ENCODE measurements around the gene ARHGAP4. TPM values are rescaled to one million over a fixed set of nuclear protein-coding genes. Genes with fewer than 3 reads are reported as not detected.

ARHGAP4 gene
- total and polyA plus RNA-seq, 4 experiments from 2014 or later: 65.4 to 330 (median 222) TPM

DNA sequence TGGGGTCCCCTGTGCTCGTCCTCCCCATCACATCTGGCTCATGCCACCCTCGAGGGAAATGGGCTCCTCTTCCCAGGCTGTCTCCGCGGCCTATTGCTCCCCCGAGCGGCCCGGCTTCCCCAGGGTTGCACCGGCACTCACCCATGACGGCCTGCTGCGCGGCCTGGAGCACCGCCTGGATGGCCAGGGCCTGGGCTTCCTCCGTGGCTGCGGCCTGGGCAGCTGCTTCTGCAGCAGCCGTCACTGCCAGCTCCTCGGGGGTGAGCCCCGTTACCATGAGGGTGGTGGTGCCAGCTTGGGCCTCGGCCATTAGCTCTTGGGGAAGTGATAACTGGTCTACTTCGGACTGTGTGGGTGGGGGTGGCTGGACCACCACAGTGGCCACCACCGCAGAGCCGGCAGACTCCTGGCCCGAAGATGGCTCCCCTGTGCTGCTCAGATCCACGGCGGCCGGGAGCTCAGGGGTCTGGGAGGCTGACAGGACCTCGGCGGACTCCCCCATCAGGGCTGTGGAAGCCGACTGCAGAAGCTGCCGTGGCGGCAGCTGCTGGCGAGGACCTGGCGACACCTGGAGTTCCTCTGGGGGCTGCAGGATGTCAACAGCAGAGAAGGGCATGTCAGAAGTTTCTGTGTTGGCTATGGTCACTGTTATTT, 26.4 kb upstream of the ARHGAP4 start:
- Mint-ChIP-seq H3K36me3 (peaks cover 39 to 44% of the 10 kb centered on the region in 2 donors), H3K9me3 (peaks cover 0 to 8% (median 0%) of the 10 kb centered on the region in 8 donors), H3K27me3 (no peaks in the 10 kb centered on the region), H3K4me3 (no peak overlapping the region), H3K27ac (peak overlapping the region in 1 of 7 donors; percentile 35), H3K4me1 (peaks cover under 1 to 8% (median 3%) of the 10 kb centered on the region in 4 donors)
- ChIA-PET POLR2A (ENCODE audit: partially characterized antibody) (interaction anchor here (1.2 to 21.2 kb wide), 2 partner anchors 14 to 25 kb away, joined by 4 to 447 read pairs; partner anchors contain the start of genes ARHGAP4 and NAA10), CTCF (ENCODE audit: partially characterized antibody) (interaction anchor here (0.9 to 4.7 kb wide), 6 partner anchors 15 to 343 kb away, joined by 3 to 19 read pairs (median 4); partner anchors contain the start of gene PLXNB3)
- intact Hi-C loops (cut with micrococcal nuclease): loop anchor here (1.0 to 5.0 kb wide), 2 partner anchors 188 to 265 kb away; partner anchors contain the start of genes PLXNB3 and SLC6A8
- Histone ChIP-seq H3K27ac (ENCODE audit: low read depth, low read length) (no peak overlapping the region), H3K4me3 (ENCODE audit: low read length in 2 of 2) (no peak overlapping the region), H3K4me1 (ENCODE audit: insufficient read depth, low read length) (peaks cover 4% of the 10 kb centered on the region), H3K27me3 (ENCODE audit: insufficient read depth, low read length) (no peaks in the 10 kb centered on the region), H3K36me3 (ENCODE audit: insufficient read depth, low read length) (peaks cover 40% of the 10 kb centered on the region), H3K9me3 (ENCODE audit: control insufficient read depth in 1 of 2, low read length in 2 of 2) (no peaks in the 10 kb centered on the region)
- peak in 1 of 5 donors; percentile 8 for DNase-seq

- CTCF ChIA-PET (ENCODE audit: partially characterized antibody): interaction anchor here (0.9 to 4.7 kb wide), 6 partner anchors 16 to 342 kb away, joined by 3 to 19 read pairs (median 4); partner anchors contain the start of gene PLXNB3
- H3K9me3 Mint-ChIP-seq: peaks cover 0 to 8% (median 0%) of the 10 kb centered on the region in 8 donors
- peaks cover 37 to 40% of the 10 kb centered on the region in 2 donors for H3K36me3 Mint-ChIP-seq
- Histone ChIP-seq H3K9me3 (ENCODE audit: control insufficient read depth in 1 of 2, low read length in 2 of 2) (no peaks in the 10 kb centered on the region), H3K27ac (ENCODE audit: low read depth, low read length) (no peak overlapping the region), H3K4me3 (ENCODE audit: low read length in 2 of 2) (no peak overlapping the region), H3K36me3 (ENCODE audit: insufficient read depth, low read length) (peaks cover 33% of the 10 kb centered on the region), H3K4me1 (ENCODE audit: insufficient read depth, low read length) (peaks cover 9% of the 10 kb centered on the region), H3K27me3 (ENCODE audit: insufficient read depth, low read length) (no peaks in the 10 kb centered on the region)
- peaks cover 5 to 14% (median 7%) of the 10 kb centered on the region in 4 donors for H3K4me1 Mint-ChIP-seq
- DNase-seq: peak in 1 of 5 donors; percentile 28
- H3K27me3 Mint-ChIP-seq: no peaks in the 10 kb centered on the region
- POLR2A ChIA-PET (ENCODE audit: partially characterized antibody): interaction anchor here (1.2 to 21.2 kb wide), 2 partner anchors 15 to 25 kb away, joined by 4 to 447 read pairs; partner anchors contain the start of genes ARHGAP4 and NAA10
- no peak overlapping the region for H3K4me3 Mint-ChIP-seq
- no peak overlapping the region for H3K27ac Mint-ChIP-seq
- intact Hi-C loops (cut with micrococcal nuclease): loop anchor here (5.0 kb wide), 1 partner anchor 265 kb away; the partner anchor contains the start of gene SLC6A8
Measured at GRCh38 chrX:153951683-153952372, 25.8 kb upstream of the ARHGAP4 start.

GRCh38 chrX:153950127-153950526, 24.1 kb upstream of the ARHGAP4 start:
- no peaks in the 10 kb centered on the region for H3K27me3 ChIP-seq (ENCODE audit: insufficient read depth, low read length)
- Mint-ChIP-seq H3K9me3 (peaks cover 0 to 2% (median 0%) of the 10 kb centered on the region in 8 donors), H3K27me3 (no peaks in the 10 kb centered on the region), H3K4me1 (peaks cover 5 to 14% (median 8%) of the 10 kb centered on the region in 4 donors), H3K4me3 (no peak overlapping the region), H3K27ac (peak overlapping the region in 1 of 7 donors; percentile 18), H3K36me3 (peaks cover 24 to 30% of the 10 kb centered on the region in 2 donors)
- no peak overlapping the region for H3K27ac ChIP-seq (ENCODE audit: low read depth, low read length)
- CTCF ChIA-PET (ENCODE audit: partially characterized antibody): interaction anchor here (1.0 to 10.4 kb wide), 5 partner anchors 18 to 187 kb away, joined by 3 to 290 read pairs (median 4); partner anchors contain the start of genes ARHGAP4, AVPR2, NAA10 and PLXNB3
- H3K4me1 ChIP-seq (ENCODE audit: insufficient read depth, low read length): peaks cover 10% of the 10 kb centered on the region
- H3K36me3 ChIP-seq (ENCODE audit: insufficient read depth, low read length): peaks cover 30% of the 10 kb centered on the region
- POLR2A ChIA-PET (ENCODE audit: partially characterized antibody): interaction anchor here (0.9 to 21.2 kb wide), 2 partner anchors 23 to 131 kb away, joined by 4 to 447 read pairs; partner anchors contain the start of genes ARHGAP4 and NAA10
- intact Hi-C loops (cut with micrococcal nuclease): loop anchor here (5.0 kb wide), 1 partner anchor 263 kb away; the partner anchor contains the start of gene SLC6A8
- no peak for DNase-seq
- H3K4me3 ChIP-seq (ENCODE audit: low read length in 2 of 2): no peak overlapping the region
- no peaks in the 10 kb centered on the region for H3K9me3 ChIP-seq (ENCODE audit: control insufficient read depth in 1 of 2, low read length in 2 of 2)

DNA sequence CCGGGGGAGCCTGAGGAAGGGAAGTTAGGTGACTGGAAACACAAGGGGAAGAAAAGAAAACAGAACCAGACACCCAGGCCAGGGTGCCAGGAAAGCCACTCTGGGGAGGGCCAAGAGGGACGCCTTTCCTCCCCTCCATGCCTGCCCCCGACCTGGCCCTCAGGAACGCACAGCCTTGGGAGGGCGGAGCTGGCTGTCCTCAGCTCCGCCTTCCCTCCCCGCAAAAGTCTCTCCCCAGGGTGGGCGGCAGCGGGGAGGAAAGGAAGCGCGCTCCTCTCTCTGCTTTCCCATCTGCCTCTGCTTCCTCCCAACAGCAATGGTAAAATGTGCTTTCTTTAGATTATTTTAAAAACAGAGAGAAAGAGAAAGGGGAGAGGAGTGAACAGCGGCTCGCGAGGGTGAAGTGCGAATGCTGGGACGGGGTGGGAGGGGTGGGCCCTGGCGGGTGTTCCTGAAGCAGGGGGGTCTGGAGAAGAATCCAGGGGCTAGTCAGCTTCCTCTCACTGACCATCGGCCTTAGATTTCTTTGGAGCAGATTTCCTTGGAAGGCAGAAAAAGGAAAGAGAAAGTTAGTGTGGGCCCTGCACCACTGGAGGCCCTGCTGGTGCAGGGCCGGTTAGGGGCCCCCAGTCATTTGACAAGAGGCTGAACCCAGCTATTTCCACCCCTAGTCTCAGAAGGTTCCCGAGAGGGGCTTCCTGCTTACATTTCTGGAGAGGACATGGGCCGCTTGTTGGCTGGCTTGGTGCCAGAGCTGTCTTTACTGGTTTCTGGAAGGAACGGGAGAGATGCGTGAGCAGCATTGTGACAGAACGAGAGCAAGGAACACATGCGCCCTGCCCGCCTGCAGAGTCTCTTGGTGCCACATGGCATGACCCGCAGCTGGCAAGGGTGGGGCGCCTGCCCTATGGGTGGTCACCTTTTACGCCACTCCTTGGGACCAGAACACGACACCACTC, 23.1 kb upstream of the ARHGAP4 start:
- Histone ChIP-seq H3K27ac (ENCODE audit: low read depth, low read length) (no peak overlapping the region), H3K36me3 (ENCODE audit: insufficient read depth, low read length) (peaks cover 30% of the 10 kb centered on the region), H3K9me3 (ENCODE audit: control insufficient read depth in 1 of 2, low read length in 2 of 2) (no peaks in the 10 kb centered on the region), H3K27me3 (ENCODE audit: insufficient read depth, low read length) (no peaks in the 10 kb centered on the region), H3K4me3 (ENCODE audit: low read length in 2 of 2) (no peak overlapping the region), H3K4me1 (ENCODE audit: insufficient read depth, low read length) (peaks cover 17% of the 10 kb centered on the region)
- Mint-ChIP-seq H3K27me3 (no peaks in the 10 kb centered on the region), H3K4me1 (peaks cover 5 to 17% (median 8%) of the 10 kb centered on the region in 4 donors), H3K36me3 (peaks cover 21 to 23% of the 10 kb centered on the region in 2 donors), H3K27ac (peak overlapping the region in 2 of 7 donors; percentile 75 to 77), H3K4me3 (no peak overlapping the region), H3K9me3 (peaks cover 0 to 2% (median 0%) of the 10 kb centered on the region in 8 donors)
- DNase-seq: peak in 1 of 5 donors; percentile 29
- ChIA-PET CTCF (ENCODE audit: partially characterized antibody) (interaction anchor here (2.3 to 10.4 kb wide), 6 partner anchors 20 to 186 kb away, joined by 12 to 290 read pairs (median 24); partner anchors contain the start of genes ARHGAP4, HCFC1, NAA10 and PLXNB3), POLR2A (ENCODE audit: partially characterized antibody) (interaction anchor here (0.9 to 21.2 kb wide), 5 partner anchors 17 to 130 kb away, joined by 3 to 447 read pairs (median 4); partner anchors contain the start of genes ARHGAP4, HCFC1 and NAA10)
- intact Hi-C loops (cut with micrococcal nuclease): loop anchor here (5.0 kb wide), 1 partner anchor 42 kb away; no protein-coding TSS in a partner anchor

GRCh38 chrX:153948002-153948466, 22.0 kb upstream of the ARHGAP4 start:
- H3K4me3 Mint-ChIP-seq: no peak overlapping the region
- peaks cover 5 to 19% (median 6%) of the 10 kb centered on the region in 4 donors for H3K4me1 Mint-ChIP-seq
- H3K27ac Mint-ChIP-seq: peak overlapping the region in 1 of 7 donors; percentile 53
- ChIA-PET CTCF (ENCODE audit: partially characterized antibody) (interaction anchor here (0.7 to 10.4 kb wide), 8 partner anchors 20 to 584 kb away, joined by 3 to 290 read pairs (median 12); partner anchors contain the start of genes ARHGAP4, HCFC1, NAA10 and PLXNB3), POLR2A (ENCODE audit: partially characterized antibody) (interaction anchor here (1.1 to 21.2 kb wide), 7 partner anchors 19 to 184 kb away, joined by 3 to 447 read pairs (median 4); partner anchors contain the start of genes ARHGAP4, HCFC1, IRAK1 and NAA10)
- DNase-seq: peak in 1 of 5 donors; percentile 22
- Histone ChIP-seq H3K9me3 (ENCODE audit: control insufficient read depth in 1 of 2, low read length in 2 of 2) (no peaks in the 10 kb centered on the region), H3K36me3 (ENCODE audit: insufficient read depth, low read length) (peaks cover 29% of the 10 kb centered on the region), H3K27ac (ENCODE audit: low read depth, low read length) (no peak overlapping the region), H3K4me1 (ENCODE audit: insufficient read depth, low read length) (peaks cover 21% of the 10 kb centered on the region), H3K4me3 (ENCODE audit: low read length in 2 of 2) (no peak overlapping the region), H3K27me3 (ENCODE audit: insufficient read depth, low read length) (no peaks in the 10 kb centered on the region)
- H3K9me3 Mint-ChIP-seq: peaks cover 0 to 2% (median 0%) of the 10 kb centered on the region in 8 donors
- no peaks in the 10 kb centered on the region for H3K27me3 Mint-ChIP-seq
- H3K36me3 Mint-ChIP-seq: peaks cover 18% of the 10 kb centered on the region in 2 donors
- intact Hi-C loops (cut with micrococcal nuclease): loop anchor here (5.0 kb wide), 1 partner anchor 41 kb away; no protein-coding TSS in a partner anchor

Measured in CD4-positive, alpha-beta memory T cell (primary cell).